Astrocyte (in vitro differentiated cells and primary cell): Measurements from ENCODE around the gene COL27A1. TPM values are rescaled to one million over a fixed set of nuclear protein-coding genes. Genes with fewer than 3 reads are reported as not detected.

Experiments
- DNase-seq: peaks from one replicate; pipeline ENCODE4 v3.0.0-alpha.2; 2010; ENCODE audit warnings: low read depth
- FAIRE-seq: peaks from 2 replicates; lab custom pipeline; 2011; peaks lifted over from hg19 to GRCh38; lab: Jason Lieb, UNC
- H2AFZ ChIP-seq: 2 replicates; pipeline ENCODE4 v1.6.0; 2012; ENCODE audit warnings: low read depth, low read length, inconsistent platforms
- H3K27ac ChIP-seq: 2 replicates; pipeline ENCODE4 v1.5.1; 2011; ENCODE audit warnings: low read depth, low read length, inconsistent platforms
- H3K27me3 ChIP-seq: 2 replicates; pipeline ENCODE4 v1.6.0; 2011; ENCODE audit warnings: low read length, inconsistent platforms; ENCODE audit not compliant: insufficient read depth
- H3K36me3 ChIP-seq: 2 replicates; pipeline ENCODE4 v1.5.1; 2011; ENCODE audit warnings: low read length, inconsistent platforms; ENCODE audit not compliant: insufficient read depth
- H3K4me1 ChIP-seq: 2 replicates; pipeline ENCODE4 v1.5.1; 2011; ENCODE audit warnings: low read length, inconsistent platforms; ENCODE audit not compliant: insufficient read depth
- H3K4me2 ChIP-seq: 2 replicates; pipeline ENCODE4 v1.6.0; 2012; ENCODE audit warnings: low read length, inconsistent platforms
- H3K4me3 ChIP-seq: 2 replicates; pipeline ENCODE4 v1.5.1; 2011; ENCODE audit warnings: low read depth, mild to moderate bottlenecking, low read length, inconsistent platforms; ENCODE audit not compliant: insufficient read depth
- H3K79me2 ChIP-seq: 2 replicates; pipeline ENCODE4 v1.6.0; 2012; ENCODE audit warnings: mild to moderate bottlenecking, low read length, inconsistent platforms; ENCODE audit not compliant: insufficient read depth
- H3K9ac ChIP-seq: 2 replicates; pipeline ENCODE4 v1.6.0; 2012; ENCODE audit warnings: mild to moderate bottlenecking, low read length, inconsistent platforms
- H3K9me3 ChIP-seq: 2 replicates; pipeline ENCODE4 v1.5.1; 2012; ENCODE audit warnings: low read depth, mild to moderate bottlenecking, low read length, inconsistent platforms; ENCODE audit not compliant: insufficient read depth
- H4K20me1 ChIP-seq: 2 replicates; pipeline ENCODE4 v1.6.0; 2012; ENCODE audit warnings: low read length, inconsistent platforms; ENCODE audit not compliant: insufficient read depth
- H3K27ac Mint-ChIP-seq: one replicate; pipeline ENCODE4 v1.8.0; 2021; ENCODE audit warnings: mild to moderate bottlenecking, mixed read lengths; ENCODE audit not compliant: unreplicated experiment
- H3K27me3 Mint-ChIP-seq: one replicate; pipeline ENCODE4 v1.8.0; 2021; ENCODE audit warnings: low read depth, mixed read lengths; ENCODE audit not compliant: unreplicated experiment
- H3K36me3 Mint-ChIP-seq: one replicate; pipeline ENCODE4 v1.8.0; 2021; ENCODE audit warnings: low read depth, mixed read lengths; ENCODE audit not compliant: unreplicated experiment
- H3K4me1 Mint-ChIP-seq: one replicate; pipeline ENCODE4 v1.8.0; 2021; ENCODE audit warnings: low read depth, mixed read lengths; ENCODE audit not compliant: unreplicated experiment
- H3K4me3 Mint-ChIP-seq: one replicate; pipeline ENCODE4 v1.8.0; 2021; ENCODE audit warnings: mild to moderate bottlenecking, moderate library complexity, mixed read lengths; ENCODE audit not compliant: unreplicated experiment
- H3K9me3 Mint-ChIP-seq: one replicate; pipeline ENCODE4 v1.8.0; 2021; ENCODE audit warnings: mild to moderate bottlenecking, mixed read lengths; ENCODE audit not compliant: unreplicated experiment
- CTCF ChIP-seq: IDR thresholded peaks from 2 replicates; pipeline ENCODE4 v1.5.1; 2011; ENCODE audit warnings: low read depth, mild to moderate bottlenecking, inconsistent platforms, low read length, moderate library complexity; ENCODE audit not compliant: insufficient read depth
- EZH2 ChIP-seq: IDR thresholded peaks from 2 replicates; pipeline ENCODE4 v1.6.1; 2012; ENCODE audit warnings: mild to moderate bottlenecking, low read length, inconsistent platforms; ENCODE audit not compliant: insufficient read depth
- total RNA-seq: library from RNA; stranded (reverse); gene quantifications from 2 replicates; pipeline ENCODE4 v1.2.1, GENCODE V29; 2021

Gene COL27A1
- total RNA-seq, 1 donor from 2014 or later = 31.2 TPM

GRCh38 chr9:114314256-114314867 lies 159.0 kb downstream of the COL27A1 start:
- H3K36me3 ChIP-seq = no peaks in the 10 kb centered on the region
- Mint-ChIP-seq H3K4me1 (peaks cover 4% of the 10 kb centered on the region), H3K27ac (no peak overlapping the region), H3K4me3 (no peak overlapping the region), H3K27me3 (peaks cover 5% of the 10 kb centered on the region), H3K36me3 (peaks cover 13% of the 10 kb centered on the region), H3K9me3 (peaks cover 5% of the 10 kb centered on the region)
- H4K20me1 ChIP-seq = no peaks in the 10 kb centered on the region
- H3K4me2 ChIP-seq = no peak overlapping the region
- no peaks in the 10 kb centered on the region for H3K27me3 ChIP-seq
- no peak for DNase-seq
- H3K79me2 ChIP-seq = no peaks in the 10 kb centered on the region
- no peak overlapping the region for H3K9ac ChIP-seq
- no peak overlapping the region for H3K27ac ChIP-seq
- no peak for FAIRE-seq
- H3K9me3 ChIP-seq = no peaks in the 10 kb centered on the region
- TF ChIP-seq EZH2 = no peak
- no peak for TF ChIP-seq CTCF
- H3K4me1 ChIP-seq = peaks cover 3% of the 10 kb centered on the region
- no peak overlapping the region for H3K4me3 ChIP-seq
- no peak overlapping the region for H2AFZ ChIP-seq

DNA sequence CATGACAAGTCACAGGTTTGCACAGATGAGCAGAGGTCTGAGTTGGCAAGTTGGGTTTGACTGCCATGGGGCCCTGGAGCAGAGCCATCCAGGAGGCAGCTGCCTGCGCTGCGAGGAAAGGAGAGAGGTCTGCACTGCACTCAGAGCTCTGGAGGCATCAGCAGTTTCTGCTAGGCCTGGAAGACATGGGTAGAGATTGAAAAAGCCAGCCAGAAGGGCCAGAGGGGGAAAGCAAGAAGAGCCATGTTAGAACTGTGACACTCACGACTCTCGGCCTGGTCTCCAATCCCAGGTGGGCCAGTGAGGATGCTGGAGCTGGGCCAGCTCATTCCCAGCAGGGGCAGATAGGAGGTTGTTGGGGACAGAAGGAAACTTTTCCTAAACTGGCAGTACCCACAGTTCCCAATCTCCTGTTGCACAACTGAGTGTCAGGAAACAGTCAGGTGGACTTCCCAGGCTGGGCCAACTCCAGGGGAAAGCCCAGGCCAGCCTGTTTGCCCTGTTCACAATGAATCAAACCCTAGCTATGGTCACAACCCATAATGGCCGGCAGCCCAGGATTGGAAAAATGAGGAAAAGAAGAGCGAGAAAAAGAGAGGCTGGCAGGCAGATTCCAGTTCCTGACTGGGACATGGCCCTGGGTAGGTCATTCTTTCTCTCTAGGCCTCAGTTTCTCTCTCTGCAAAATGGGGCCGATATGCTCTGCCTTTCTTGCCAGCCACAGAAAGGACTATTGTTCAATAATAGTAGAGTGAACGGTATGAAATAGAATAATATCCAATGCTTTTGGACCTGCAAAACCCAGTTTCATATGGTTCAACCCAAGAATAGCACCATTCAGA lies 159.8 kb downstream of the COL27A1 start:
- Histone ChIP-seq H3K36me3 (no peaks in the 10 kb centered on the region), H3K4me1 (peaks cover 3% of the 10 kb centered on the region), H2AFZ (no peak overlapping the region), H3K27ac (no peak overlapping the region), H3K27me3 (no peaks in the 10 kb centered on the region), H3K9me3 (no peaks in the 10 kb centered on the region), H3K4me2 (no peak overlapping the region), H3K4me3 (no peak overlapping the region), H3K9ac (no peak overlapping the region), H4K20me1 (no peaks in the 10 kb centered on the region), H3K79me2 (no peaks in the 10 kb centered on the region)
- H3K9me3 Mint-ChIP-seq = peaks cover 5% of the 10 kb centered on the region
- DNase-seq (no peak), FAIRE-seq (no peak)
- H3K4me1 Mint-ChIP-seq = peaks cover 4% of the 10 kb centered on the region
- peaks cover 13% of the 10 kb centered on the region for H3K36me3 Mint-ChIP-seq
- no peak overlapping the region for H3K27ac Mint-ChIP-seq
- no peak overlapping the region for H3K4me3 Mint-ChIP-seq
- H3K27me3 Mint-ChIP-seq = peaks cover 5% of the 10 kb centered on the region
- TF ChIP-seq CTCF = no peak
